Measurements from ENCODE around the gene SRD5A1. TPM values are rescaled to one million over a fixed set of nuclear protein-coding genes. Genes with fewer than 3 reads are reported as not detected.

SRD5A1 gene
- total RNA-seq, 1 donor: 8.8 TPM

Other genes with a start within 250 kb of the SRD5A1 start
- not detected for gene UBE2QL1, start 184.6 kb upstream of the SRD5A1 start, total RNA-seq
- gene NSUN2, start 396 bp upstream of the SRD5A1 start, total RNA-seq: 36.0 TPM
- gene TENT4A, start 80.0 kb downstream of the SRD5A1 start, total RNA-seq: 38.9 TPM

All from mononuclear cell (primary cell).